HTR-8/SVneo (cell line): ENCODE measurements around the gene MKNK2.
A peak's percentile ranks its signal among the peaks of the same experiment; 100 is the strongest.

Experiments used
- DNase-seq: peaks from one replicate; pipeline ENCODE4 v3.0.0; 2011; ENCODE audit warnings: low spot score, mixed read lengths; ENCODE audit not compliant: insufficient read length
- FAIRE-seq: peaks from 2 replicates; lab custom pipeline; 2011; peaks lifted over from hg19 to GRCh38; lab: Jason Lieb, UNC

Gene MKNK2

DNA sequence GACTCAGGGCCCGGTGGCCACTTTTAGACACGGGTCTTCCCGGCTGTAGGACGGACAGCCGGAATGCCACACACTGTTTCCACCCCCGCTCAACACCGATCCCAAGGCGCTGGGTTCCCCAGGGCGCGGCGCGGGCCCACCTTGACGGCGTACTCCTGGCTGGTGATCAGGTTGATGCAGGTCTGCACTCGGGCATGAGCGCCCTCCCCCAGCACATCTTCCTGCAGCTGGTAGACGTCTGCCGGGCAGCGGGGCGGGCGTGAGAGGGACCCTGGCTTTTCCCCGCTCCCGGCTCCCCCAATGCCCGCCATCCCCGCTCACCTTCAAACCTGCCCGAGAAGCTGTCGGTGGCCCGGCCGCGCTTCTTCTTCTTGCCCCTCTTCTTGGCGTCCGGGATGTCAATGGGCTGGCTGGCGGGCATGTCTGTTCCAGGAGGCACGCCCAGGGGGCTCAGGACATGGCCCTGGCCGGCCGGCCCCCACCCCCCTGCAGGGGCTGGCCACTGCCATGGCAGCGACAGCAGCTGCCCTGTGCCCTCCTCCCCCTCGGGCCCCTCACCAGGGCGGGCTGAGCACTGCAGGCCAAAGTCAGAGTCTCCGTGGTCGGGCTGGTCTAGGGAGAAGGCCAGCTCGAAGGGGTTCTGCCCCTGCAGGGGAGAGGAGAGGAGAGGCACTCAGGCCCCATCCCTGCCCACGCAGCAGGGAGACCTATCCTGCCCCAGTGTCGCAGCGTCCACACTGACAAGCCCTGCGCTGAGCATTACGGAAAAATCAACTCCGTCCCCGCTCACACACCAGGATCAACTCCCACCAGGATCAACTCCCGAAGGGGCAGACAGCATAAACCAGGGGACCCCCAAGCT is 4.8 kb downstream of the MKNK2 start:
- no peak for FAIRE-seq
- DNase-seq = no peak

DNA sequence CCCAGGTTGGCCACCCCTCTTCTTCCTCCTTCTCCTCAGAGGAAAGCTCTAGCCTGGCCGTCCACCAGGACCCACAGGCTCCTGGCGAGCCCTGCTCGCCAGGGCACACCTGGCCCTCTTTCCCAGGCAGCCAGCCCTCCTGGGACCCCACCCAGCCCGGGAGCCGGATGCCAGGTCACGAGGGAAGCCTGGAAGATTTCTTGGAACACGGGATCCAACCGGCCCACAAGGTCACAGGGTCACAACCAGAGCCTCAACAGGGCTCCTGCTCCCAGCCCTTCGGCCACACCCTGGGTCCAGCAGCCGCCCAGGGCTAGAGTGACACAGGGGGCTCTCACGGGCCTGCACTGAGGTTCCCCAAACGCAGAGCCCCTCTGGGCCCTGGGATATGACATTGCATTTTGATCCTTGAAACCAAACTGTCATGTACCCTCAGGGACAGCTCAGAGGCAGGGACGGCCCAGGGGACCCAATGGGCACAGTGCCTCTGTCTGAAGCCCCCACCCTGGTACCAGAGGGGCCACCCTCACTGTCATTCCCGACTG is 5.5 kb downstream of the MKNK2 start:
- FAIRE-seq (no peak), DNase-seq (no peak)

- DNase-seq = no peak
- FAIRE-seq = no peak
These were observed 6.1 kb downstream of the MKNK2 start for GRCh38 chr19:2044709-2045500.

GRCh38 chr19:2043961-2044708 is 6.9 kb downstream of the MKNK2 start:
- FAIRE-seq (no peak), DNase-seq (no peak)

DNA sequence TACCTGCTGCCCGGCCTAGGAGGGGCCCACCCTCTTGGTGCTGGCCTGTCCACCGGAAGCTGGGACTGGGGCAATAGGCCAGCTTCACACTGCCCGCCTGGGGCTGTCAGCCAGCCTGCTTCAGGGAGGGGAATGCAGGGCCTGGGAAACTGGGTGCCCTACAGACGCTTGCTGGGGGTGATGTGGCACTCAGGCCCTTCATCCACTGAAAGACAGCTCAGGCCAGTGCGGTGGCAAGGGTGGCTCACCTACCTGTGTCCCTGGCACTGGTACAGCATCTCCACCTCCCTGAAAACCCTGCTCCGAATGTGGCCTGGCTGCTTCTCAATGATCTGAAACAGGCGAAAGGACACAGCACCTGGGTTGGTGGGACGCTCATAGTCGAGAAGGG is 7.8 kb downstream of the MKNK2 start:
- FAIRE-seq = no peak
- DNase-seq = no peak

GRCh38 chr19:2042485-2043250 is 8.4 kb downstream of the MKNK2 start:
- DNase-seq (no peak), FAIRE-seq (no peak)

GRCh38 chr19:2041683-2042484 is 9.2 kb downstream of the MKNK2 start:
- peak; percentile 61 for DNase-seq
- FAIRE-seq = no peak

DNA sequence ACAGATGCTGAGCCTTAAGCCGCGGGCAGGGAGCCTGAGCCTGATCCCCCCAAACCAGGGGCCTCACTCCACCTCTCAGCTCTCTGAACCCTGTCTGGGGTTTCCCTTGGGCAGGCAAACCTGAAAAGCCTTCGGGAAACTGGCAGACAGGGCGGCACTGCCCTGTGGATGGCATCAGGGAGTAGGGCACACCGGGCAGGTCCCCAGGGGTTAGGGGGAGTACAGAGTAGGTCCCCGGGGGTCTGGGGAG is 9.7 kb downstream of the MKNK2 start:
- no peak for FAIRE-seq
- DNase-seq = no peak

GRCh38 chr19:2040647-2041432 is 10.2 kb downstream of the MKNK2 start:
- DNase-seq (no peak), FAIRE-seq (no peak)

- DNase-seq (no peak), FAIRE-seq (no peak)
These were observed 10.9 kb downstream of the MKNK2 start for GRCh38 chr19:2039959-2040646.

DNA sequence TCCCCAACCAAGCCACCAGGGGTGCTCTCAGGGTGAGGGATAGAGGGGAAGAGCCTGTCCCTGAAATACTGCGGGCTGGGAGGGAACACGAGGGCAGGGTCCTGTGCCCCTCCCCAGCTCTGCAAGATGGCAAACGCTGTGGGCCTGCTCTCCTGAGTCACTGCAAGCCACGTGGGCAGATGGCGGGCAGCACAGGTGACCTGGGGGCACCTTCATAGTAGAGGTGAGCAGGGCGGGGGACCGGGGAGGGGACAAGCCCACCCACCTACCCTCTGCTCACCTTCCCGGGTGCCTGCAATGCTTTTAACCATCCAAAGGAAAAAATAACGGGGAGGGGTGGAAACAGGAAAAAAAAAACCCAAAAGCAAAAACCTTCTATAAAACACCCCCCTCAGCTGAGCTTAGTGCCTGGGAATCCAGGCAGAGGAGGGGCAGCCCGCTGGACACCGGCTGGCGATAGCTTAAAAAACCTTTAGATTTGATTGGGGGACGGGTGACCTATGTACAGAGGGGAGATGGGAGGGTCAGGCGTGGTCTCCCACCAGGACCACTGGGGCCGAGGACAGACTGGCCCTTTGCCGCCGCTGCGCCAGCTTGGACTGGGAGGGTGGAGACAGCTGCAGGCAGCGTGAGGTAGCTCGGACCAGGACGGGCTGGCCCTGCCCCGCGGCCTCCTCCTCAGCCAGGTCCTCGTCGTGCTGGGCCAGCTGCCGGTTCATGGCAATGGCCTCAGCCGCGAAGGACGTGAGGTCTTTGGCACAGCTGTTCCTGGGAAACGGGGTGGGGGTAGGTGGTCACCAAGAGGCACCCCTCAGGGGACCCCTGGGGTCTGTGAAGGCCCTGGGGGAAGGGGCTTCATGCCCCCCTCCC is 11.7 kb downstream of the MKNK2 start:
- DNase-seq = no peak
- FAIRE-seq = no peak

GRCh38 chr19:2038284-2039088 is 12.6 kb downstream of the MKNK2 start:
- DNase-seq (no peak), FAIRE-seq (no peak)

GRCh38 chr19:2037651-2038255 is 13.3 kb downstream of the MKNK2 start:
- no peak for FAIRE-seq
- DNase-seq = no peak

DNA sequence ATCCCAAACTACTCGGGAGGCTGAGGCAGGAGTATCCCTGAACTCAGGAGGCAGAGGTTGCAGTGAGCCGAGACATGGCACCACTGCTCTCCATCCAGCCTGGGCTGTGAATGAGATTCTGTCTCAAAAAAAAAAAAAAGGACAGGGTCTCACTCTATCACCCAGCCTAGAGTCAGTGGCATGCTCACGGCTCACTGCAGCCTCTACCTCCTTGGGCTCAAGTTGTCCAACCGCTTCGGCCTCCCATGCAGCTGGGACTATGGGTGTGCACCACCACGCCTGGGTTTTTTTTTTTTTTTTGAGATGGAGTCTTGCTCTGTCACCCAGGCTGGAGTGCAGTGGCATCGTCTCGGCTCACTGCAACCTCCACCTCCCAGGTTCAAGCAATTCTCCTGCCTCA is 14.6 kb downstream of the MKNK2 start:
- no peak for FAIRE-seq
- no peak for DNase-seq

DNA sequence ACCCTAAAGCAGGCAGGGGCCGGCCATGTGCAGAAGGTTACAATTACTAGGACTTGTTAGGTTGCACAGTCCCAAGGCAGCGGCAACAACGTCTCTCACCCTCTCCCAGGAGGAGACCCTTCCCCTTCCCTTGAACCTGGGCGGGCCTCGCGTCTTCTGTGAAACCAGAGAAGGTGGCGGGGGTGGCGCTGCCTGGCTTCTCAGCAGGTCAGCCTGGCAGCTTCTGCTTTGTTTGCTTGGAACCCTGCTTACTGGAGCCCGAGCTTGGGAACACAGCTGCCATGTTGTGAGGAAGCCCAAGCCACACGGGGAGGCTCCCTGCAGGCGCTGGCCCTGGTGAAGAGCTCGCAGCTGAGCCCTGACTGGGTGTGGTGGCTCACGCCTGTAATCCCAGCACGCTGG is 15.5 kb downstream of the MKNK2 start:
- no peak for FAIRE-seq
- DNase-seq = no peak
